Measurements from ENCODE around the gene HFE.
A peak's percentile ranks its signal among the peaks of the same experiment; 100 is the strongest.
"Not testable (repeated sequence)": the region's sequence is repeated elsewhere in the genome, so short reads cannot be mapped to it uniquely, and the experiment has no call there.

Gene HFE

GRCh38 chr6:26058477-26059033, 28.7 kb upstream of the HFE start:
- not testable (repeated sequence) for DNase-seq (ENCODE audit: extremely low read depth in 1 of 2, low read depth in 1 of 2)

DNA sequence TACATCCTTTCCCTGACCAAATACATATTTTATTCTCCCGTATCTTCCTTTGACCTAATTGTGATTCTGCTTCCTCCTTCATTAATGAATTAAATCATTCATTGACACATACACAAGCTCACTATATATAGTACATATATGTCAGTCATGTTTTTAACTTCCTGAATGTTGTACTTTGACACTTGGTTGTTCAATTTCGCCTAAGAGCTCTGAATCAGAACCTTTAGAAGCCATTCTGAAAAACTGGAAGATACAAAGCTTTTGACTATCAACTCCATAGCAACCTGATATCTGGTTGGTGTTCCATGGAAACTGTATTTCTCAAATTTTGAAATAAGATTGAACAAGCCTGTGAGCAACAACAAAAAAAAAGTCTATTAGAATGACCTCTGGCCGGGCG, 27.3 kb upstream of the HFE start:
- no peak for DNase-seq (ENCODE audit: extremely low read depth in 1 of 2, low read depth in 1 of 2)

- no peak for DNase-seq (ENCODE audit: extremely low read depth in 1 of 2, low read depth in 1 of 2)
These were observed 22.5 kb upstream of the HFE start for GRCh38 chr6:26064619-26065257.

DNA sequence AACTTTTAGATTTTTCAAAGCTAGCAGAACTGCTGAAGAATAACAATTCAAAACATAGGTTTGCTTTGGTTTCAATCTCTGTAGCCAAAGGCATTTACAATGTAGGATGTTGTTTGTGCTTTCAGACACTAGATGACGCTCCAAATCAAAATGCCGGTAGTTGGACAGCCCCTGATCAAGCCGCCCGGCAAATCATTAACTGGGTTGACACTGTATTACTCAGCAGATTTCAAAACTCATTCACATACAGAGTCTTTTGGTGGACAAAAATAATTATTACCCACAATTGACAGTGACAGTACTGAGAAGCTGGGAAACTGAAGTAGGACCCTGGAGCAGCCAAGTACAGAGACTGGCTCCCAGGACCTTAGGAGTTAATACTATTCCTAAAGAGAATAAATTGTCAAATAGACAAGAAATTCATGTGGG, 21.3 kb upstream of the HFE start:
- DNase-seq (ENCODE audit: extremely low read depth in 1 of 2, low read depth in 1 of 2) = no peak

- DNase-seq (ENCODE audit: extremely low read depth in 1 of 2, low read depth in 1 of 2) = no peak
These were observed 19.9 kb upstream of the HFE start for GRCh38 chr6:26067367-26067766.

DNA sequence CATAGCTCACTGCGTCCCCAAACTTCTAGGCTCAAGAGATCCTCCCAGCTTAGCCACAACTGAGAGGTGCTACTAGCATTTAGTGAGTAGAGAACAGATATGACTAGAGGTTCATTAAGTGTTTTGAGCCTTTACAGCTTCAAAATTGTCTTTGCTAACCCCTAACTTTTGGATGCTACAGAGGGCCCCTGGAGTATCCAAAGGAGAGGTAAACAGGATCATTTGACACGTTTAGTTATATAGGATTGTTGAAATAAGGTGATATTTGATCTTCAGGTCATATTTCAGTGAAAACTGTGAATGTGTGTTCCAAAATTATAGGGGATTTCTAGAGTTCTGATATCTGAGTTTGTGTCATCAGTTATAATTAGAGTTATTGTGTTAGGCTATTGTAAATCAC, 19.2 kb upstream of the HFE start:
- no peak for DNase-seq (ENCODE audit: extremely low read depth in 1 of 2, low read depth in 1 of 2)

GRCh38 chr6:26071135-26071534, 16.1 kb upstream of the HFE start:
- DNase-seq (ENCODE audit: extremely low read depth in 1 of 2, low read depth in 1 of 2) = no peak

GRCh38 chr6:26075063-26075717, 12.0 kb upstream of the HFE start:
- no peak for DNase-seq (ENCODE audit: extremely low read depth in 1 of 2, low read depth in 1 of 2)

DNA sequence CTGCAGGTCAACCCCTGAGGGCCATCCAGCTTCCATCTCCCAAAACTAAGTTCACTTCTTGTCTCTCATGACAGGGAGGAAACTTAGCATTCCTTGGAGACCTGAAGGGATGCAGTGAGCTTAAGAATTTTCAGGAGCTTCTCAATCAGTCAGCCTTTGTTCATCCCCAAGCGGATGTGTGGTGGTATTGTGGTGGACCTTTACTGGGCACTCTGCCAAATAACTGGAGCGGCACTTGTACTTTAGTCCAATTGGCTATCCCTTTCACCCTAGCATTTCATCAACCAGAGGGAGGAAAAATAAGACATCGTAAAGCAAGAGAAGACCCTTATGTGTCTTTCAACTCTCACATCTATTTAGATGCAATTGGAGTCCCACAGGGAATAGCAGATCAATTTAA, 9.2 kb upstream of the HFE start:
- not testable (repeated sequence) for DNase-seq (ENCODE audit: extremely low read depth in 1 of 2, low read depth in 1 of 2)

GRCh38 chr6:26081096-26081495, 6.1 kb upstream of the HFE start:
- not testable (repeated sequence) for DNase-seq (ENCODE audit: extremely low read depth in 1 of 2, low read depth in 1 of 2)

DNA sequence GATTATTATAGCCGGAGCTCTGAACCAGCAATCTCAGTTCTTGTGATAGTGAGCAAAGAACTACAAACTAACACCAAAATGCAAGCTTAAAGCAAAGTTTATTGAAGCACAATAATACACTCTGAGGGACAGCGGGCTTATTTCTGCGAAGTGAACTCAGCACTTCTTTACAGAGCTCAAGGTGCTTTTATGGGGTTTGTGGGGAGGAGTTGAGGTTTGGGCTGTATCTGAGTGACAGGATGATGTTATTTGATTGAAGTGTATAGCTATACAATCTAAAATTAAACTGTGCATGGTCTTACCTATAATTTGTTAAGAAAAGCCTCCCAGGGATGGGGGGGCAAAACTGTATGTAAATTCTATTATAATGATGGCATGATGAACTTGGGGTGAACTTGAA, 1.0 kb upstream of the HFE start:
- no peak for DNase-seq (ENCODE audit: extremely low read depth in 1 of 2, low read depth in 1 of 2)

DNA sequence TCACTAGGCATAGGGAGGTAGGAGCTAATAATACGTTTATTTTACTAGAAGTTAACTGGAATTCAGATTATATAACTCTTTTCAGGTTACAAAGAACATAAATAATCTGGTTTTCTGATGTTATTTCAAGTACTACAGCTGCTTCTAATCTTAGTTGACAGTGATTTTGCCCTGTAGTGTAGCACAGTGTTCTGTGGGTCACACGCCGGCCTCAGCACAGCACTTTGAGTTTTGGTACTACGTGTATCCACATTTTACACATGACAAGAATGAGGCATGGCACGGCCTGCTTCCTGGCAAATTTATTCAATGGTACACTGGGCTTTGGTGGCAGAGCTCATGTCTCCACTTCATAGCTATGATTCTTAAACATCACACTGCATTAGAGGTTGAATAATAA, 1.1 kb downstream of the HFE start:
- no peak for DNase-seq (ENCODE audit: extremely low read depth in 1 of 2, low read depth in 1 of 2)

DNA sequence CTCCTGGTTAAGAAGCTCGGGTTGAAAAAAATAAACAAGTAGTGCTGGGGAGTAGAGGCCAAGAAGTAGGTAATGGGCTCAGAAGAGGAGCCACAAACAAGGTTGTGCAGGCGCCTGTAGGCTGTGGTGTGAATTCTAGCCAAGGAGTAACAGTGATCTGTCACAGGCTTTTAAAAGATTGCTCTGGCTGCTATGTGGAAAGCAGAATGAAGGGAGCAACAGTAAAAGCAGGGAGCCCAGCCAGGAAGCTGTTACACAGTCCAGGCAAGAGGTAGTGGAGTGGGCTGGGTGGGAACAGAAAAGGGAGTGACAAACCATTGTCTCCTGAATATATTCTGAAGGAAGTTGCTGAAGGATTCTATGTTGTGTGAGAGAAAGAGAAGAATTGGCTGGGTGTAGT, 2.0 kb downstream of the HFE start:
- no peak for DNase-seq (ENCODE audit: extremely low read depth in 1 of 2, low read depth in 1 of 2)

DNA sequence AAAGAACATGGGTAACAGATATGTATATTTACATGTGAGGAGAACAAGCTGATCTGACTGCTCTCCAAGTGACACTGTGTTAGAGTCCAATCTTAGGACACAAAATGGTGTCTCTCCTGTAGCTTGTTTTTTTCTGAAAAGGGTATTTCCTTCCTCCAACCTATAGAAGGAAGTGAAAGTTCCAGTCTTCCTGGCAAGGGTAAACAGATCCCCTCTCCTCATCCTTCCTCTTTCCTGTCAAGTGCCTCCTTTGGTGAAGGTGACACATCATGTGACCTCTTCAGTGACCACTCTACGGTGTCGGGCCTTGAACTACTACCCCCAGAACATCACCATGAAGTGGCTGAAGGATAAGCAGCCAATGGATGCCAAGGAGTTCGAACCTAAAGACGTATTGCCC, 5.2 kb downstream of the HFE start:
- no peak for DNase-seq (ENCODE audit: extremely low read depth in 1 of 2, low read depth in 1 of 2)

DNA sequence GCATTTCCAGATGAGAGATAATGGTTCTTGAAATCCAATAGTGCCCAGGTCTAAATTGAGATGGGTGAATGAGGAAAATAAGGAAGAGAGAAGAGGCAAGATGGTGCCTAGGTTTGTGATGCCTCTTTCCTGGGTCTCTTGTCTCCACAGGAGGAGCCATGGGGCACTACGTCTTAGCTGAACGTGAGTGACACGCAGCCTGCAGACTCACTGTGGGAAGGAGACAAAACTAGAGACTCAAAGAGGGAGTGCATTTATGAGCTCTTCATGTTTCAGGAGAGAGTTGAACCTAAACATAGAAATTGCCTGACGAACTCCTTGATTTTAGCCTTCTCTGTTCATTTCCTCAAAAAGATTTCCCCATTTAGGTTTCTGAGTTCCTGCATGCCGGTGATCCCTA, 6.8 kb downstream of the HFE start:
- DNase-seq (ENCODE audit: extremely low read depth in 1 of 2, low read depth in 1 of 2) = no peak

- DNase-seq (ENCODE audit: extremely low read depth in 1 of 2, low read depth in 1 of 2) = peak in 1 of 2 donors; percentile 35
These were observed 10.1 kb downstream of the HFE start for GRCh38 chr6:26097268-26097875.

DNA sequence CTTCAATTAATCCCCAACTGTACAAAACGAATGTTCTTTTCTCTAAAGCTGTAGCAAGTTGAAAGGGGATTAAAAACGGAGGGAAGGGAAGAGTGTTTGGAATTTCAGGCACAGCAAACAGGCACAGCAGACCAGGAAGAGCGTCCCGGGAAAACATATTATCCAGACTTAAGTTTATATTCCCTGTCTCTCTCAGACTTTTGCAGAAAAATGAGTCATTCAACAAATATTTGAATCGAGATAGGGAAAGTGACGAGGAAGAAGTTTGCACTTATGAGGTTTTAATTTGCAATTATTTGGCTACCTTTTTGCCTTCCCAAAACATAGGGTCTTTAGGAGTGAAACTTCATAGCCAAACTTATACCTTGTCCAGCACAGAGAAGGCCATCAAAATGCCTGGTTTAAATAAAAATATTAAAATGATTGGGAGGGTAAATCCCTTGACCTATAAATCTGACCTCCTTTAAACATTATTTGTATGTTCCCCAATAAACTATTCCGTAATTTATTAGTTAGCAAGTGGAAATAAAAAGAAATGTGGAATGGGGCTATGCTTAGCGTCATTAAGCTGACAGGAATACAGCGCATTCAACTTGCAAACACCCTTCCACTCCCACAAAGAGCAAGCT, 16.0 kb downstream of the HFE start:
- no peak for DNase-seq (ENCODE audit: extremely low read depth in 1 of 2, low read depth in 1 of 2)

GRCh38 chr6:26103770-26104456, 16.7 kb downstream of the HFE start:
- DNase-seq (ENCODE audit: extremely low read depth in 1 of 2, low read depth in 1 of 2) = peak; percentile 70 to 86

DNA sequence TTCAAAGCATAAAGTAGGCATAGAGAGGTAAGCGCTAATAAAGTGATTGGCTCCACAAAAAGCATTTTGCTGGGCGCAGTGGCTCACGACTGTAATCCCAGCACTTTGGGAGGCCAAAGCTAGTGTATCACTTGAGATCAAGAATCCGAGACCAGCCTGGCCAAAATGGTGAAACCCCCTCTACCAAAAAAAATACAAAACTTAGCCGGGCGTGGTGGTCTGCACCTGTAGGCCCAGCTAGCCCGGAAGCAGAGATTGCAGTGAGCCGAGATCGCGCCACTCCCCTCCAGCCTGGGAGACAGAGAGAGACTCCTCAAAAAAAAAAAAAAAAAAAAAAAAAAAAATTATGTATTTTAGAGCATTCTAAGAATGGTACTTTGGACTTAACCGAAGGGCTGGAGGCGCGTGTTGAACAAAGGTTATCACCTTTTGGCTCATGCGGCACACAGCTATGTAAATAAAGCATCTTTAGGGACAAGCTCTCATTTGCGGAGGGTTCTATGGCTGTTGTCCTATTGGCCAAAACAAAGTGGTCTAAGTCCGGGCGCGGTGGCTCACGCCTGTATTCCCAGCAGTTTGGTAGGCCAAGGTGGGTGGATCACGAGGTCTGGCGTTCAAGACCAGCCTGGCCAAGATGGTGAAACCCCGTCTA, 17.4 kb downstream of the HFE start:
- no peak for DNase-seq (ENCODE audit: extremely low read depth in 1 of 2, low read depth in 1 of 2)

DNA sequence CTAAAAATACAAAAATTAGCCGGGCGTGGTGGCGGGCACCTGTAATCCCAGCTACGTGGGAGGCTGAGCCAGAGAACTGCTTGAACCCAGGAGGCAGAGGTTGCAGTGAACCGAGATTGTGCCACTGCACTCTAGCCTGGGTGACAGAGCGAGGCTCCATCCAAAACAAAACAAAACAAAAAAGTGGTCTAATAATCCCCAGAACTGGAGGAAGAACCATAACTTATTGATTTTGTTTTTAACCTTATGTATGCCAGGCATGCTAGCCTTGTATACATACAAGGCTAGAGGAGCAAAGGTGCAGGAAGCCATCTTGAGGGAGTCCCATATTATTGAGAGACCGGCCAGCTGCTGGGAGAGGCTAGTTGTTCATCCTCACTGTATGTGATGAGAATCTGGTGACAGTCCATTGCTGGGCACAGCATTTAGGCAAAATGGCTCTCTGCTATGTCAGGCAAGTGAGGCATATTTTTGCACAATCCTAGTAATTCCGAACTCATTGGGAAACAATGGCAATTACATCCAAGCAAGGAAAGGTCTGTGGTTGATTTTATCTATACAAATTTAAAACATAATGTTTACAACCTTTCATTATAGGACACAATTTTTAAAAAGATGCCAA, 18.0 kb downstream of the HFE start:
- no peak for DNase-seq (ENCODE audit: extremely low read depth in 1 of 2, low read depth in 1 of 2)
